IMR-90 (cell line): ENCODE results near the gene RASL11B. TPM values are rescaled to one million over a fixed set of nuclear protein-coding genes. Genes with fewer than 3 reads are reported as not detected.

Experiments used
- ATAC-seq: fragments of 200-7000 bp; cut with Tn5 transposase; 2 replicates; pipeline ENCODE4 v1.9.1; 2020; ENCODE audit warnings: low read depth, mild to moderate bottlenecking, moderate library complexity
- BruUV-seq: library from RNA; stranded (reverse); fragments of 400-500 nt; replicated peaks from 2 replicates; lab custom pipeline; 2021; lab: Mats Ljungman, UMichigan
- CTCF ChIA-PET: fragments of 300-600 bp; formaldehyde crosslinking; extraction: SDS; loops from one replicate; lab custom pipeline; 2021; ENCODE audit warnings: antibody characterized with exemption; lab: Yijun Ruan, JAX
- POLR2A ChIA-PET: fragments of 300-600 bp; sonication (Branson Sonifier 250); formaldehyde crosslinking; loops from one replicate; lab custom pipeline; 2022; ENCODE audit warnings: antibody characterized with exemption; ENCODE audit not compliant: unreplicated experiment; lab: Charles Lee
- DNase-seq: peaks from one replicate; pipeline ENCODE4 v3.0.0; 2013
- H2AFZ ChIP-seq: replicated peaks from 2 replicates; pipeline ENCODE3; 2013; ENCODE audit warnings: low read length, mild to moderate bottlenecking; ENCODE audit not compliant: poor library complexity
- H2AK5ac ChIP-seq: 2 replicates; pipeline ENCODE4 v1.6.1; 2013; ENCODE audit warnings: low read depth, low read length, inconsistent platforms
- H2AK9ac ChIP-seq: replicated peaks from 2 replicates; pipeline ENCODE3; 2013; ENCODE audit warnings: mild to moderate bottlenecking, low read depth, low read length, moderate library complexity; ENCODE audit not compliant: poor library complexity
- H2BK120ac ChIP-seq: 2 replicates; pipeline ENCODE4 v1.6.1; 2013; ENCODE audit warnings: low read depth, low read length, inconsistent platforms
- H2BK15ac ChIP-seq: 3 replicates; pipeline ENCODE4 v1.6.1; 2013; ENCODE audit warnings: low read depth, low read length, inconsistent platforms
- H2BK20ac ChIP-seq: 2 replicates; pipeline ENCODE4 v1.6.1; 2013; ENCODE audit warnings: low read depth, mild to moderate bottlenecking, inconsistent platforms, low read length, moderate library complexity
- H2BK5ac ChIP-seq: 2 replicates; pipeline ENCODE4 v1.6.1; 2013; ENCODE audit warnings: mild to moderate bottlenecking, low read depth, low read length, inconsistent platforms; ENCODE audit not compliant: poor library complexity, severe bottlenecking
- H3K14ac ChIP-seq: replicated peaks from 2 replicates; pipeline ENCODE4 v1.6.1; 2013; ENCODE audit warnings: low read depth, low read length, inconsistent platforms
- H3K18ac ChIP-seq: 2 replicates; pipeline ENCODE4 v1.6.1; 2013; ENCODE audit warnings: low read depth, low read length, control low read depth
- H3K23ac ChIP-seq: 2 replicates; pipeline ENCODE4 v1.6.1; 2013; ENCODE audit warnings: low read depth, low read length, inconsistent platforms
- H3K27ac ChIP-seq: 2 replicates; pipeline ENCODE4 v1.5.1; 2013; ENCODE audit warnings: mild to moderate bottlenecking, control low read depth, low read length; ENCODE audit not compliant: insufficient read depth
- H3K27me3 ChIP-seq: 2 replicates; pipeline ENCODE4 v1.6.1; 2013; ENCODE audit warnings: low read length; ENCODE audit not compliant: control insufficient read depth, insufficient read depth
- H3K36me3 ChIP-seq: 2 replicates; pipeline ENCODE4 v1.6.1; 2013; ENCODE audit warnings: low read length, mixed read lengths; ENCODE audit not compliant: control insufficient read depth, insufficient read depth
- H3K4ac ChIP-seq: 2 replicates; pipeline ENCODE4 v1.6.1; 2013; ENCODE audit warnings: low read depth, low read length, inconsistent platforms
- H3K4me1 ChIP-seq: 2 replicates; pipeline ENCODE4 v1.6.1; 2013; ENCODE audit warnings: low read length, mixed read lengths; ENCODE audit not compliant: control insufficient read depth, insufficient read depth
- H3K4me2 ChIP-seq: 2 replicates; pipeline ENCODE4 v1.6.1; 2013; ENCODE audit warnings: low read depth, mild to moderate bottlenecking, control low read depth, low read length, moderate library complexity
- H3K4me3 ChIP-seq: 2 replicates; pipeline ENCODE4 v1.5.1; 2013; ENCODE audit warnings: low read depth, mild to moderate bottlenecking, control low read depth, low read length, moderate library complexity; ENCODE audit not compliant: insufficient read depth
- H3K56ac ChIP-seq: 2 replicates; pipeline ENCODE4 v1.6.1; 2013; ENCODE audit warnings: low read length, inconsistent platforms; ENCODE audit not compliant: insufficient read depth; ENCODE audit errors: extremely low read depth
- H3K79me1 ChIP-seq, 2 experiments: 2 replicates each; pipeline ENCODE4 v1.6.1; 2013; ENCODE audit warnings: low read length in 2 of 2, inconsistent platforms in 1 of 2, low read depth in 1 of 2
- H3K9ac ChIP-seq: 2 replicates; pipeline ENCODE4 v1.6.1; 2013; ENCODE audit warnings: low read depth, low read length, control low read depth
- H3K9me1 ChIP-seq: 2 replicates; pipeline ENCODE4 v1.6.1; 2013; ENCODE audit warnings: low read length, inconsistent platforms; ENCODE audit not compliant: insufficient read depth
- H3K9me3 ChIP-seq: 2 replicates; pipeline ENCODE4 v1.6.1; 2013; ENCODE audit warnings: low read length; ENCODE audit not compliant: control insufficient read depth, insufficient read depth
- H4K20me1 ChIP-seq: 2 replicates; pipeline ENCODE4 v1.6.1; 2013; ENCODE audit warnings: low read length, inconsistent platforms; ENCODE audit not compliant: insufficient read depth
- H4K5ac ChIP-seq: 2 replicates; pipeline ENCODE4 v1.6.1; 2013; ENCODE audit warnings: mild to moderate bottlenecking, low read depth, low read length, control low read depth
- H4K8ac ChIP-seq, 2 experiments: 2 replicates each; pipeline ENCODE4 v1.6.1; 2013; ENCODE audit warnings: low read depth in 2 of 2, low read length in 2 of 2, control low read depth in 1 of 2, inconsistent platforms in 1 of 2
- H4K91ac ChIP-seq: 2 replicates; pipeline ENCODE4 v1.6.1; 2013; ENCODE audit warnings: low read depth, low read length, inconsistent platforms; ENCODE audit not compliant: insufficient read depth
- CHD1 ChIP-seq: IDR thresholded peaks from 2 replicates; pipeline ENCODE4 v1.6.1; 2012; ENCODE audit warnings: low read depth, low read length, improper control_type of control experiment
- FOS ChIP-seq: fragments of 150-350 bp; IDR thresholded peaks from 2 replicates; pipeline ENCODE4 v1.6.1; 2016; ENCODE audit warnings: low read depth, low read length
- WGBS, 2 experiments: methylation state at CpG; one replicate each; pipeline versions ENCODE4 v1.1.5 to v1.1.7; 2013; ENCODE audit warnings: missing lambda C conversion rate in 2 of 2; ENCODE audit not compliant: insufficient read length in 1 of 2; ENCODE audit errors: extremely low coverage in 2 of 2; 5-methylcytosine and 5-hydroxymethylcytosine counted together
- dilution Hi-C: fragments of 300-500 bp; cut with HindIII; formaldehyde crosslinking; loops from one replicate; pipeline ENCODE4 v1.14.3; 2018; ENCODE audit warnings: low sequenced_read_pairs; ENCODE audit not compliant: unreplicated experiment
- in situ Hi-C: fragments of 300-500 bp; cut with MboI; formaldehyde crosslinking; loops from 3 replicates; pipeline ENCODE4 v1.14.3; 2019; ENCODE audit warnings: low sequenced_read_pairs, inconsistent platforms, mixed read lengths
- intact Hi-C: fragments of 100-400 bp; cut with micrococcal nuclease; formaldehyde crosslinking; loops from 2 replicates; pipeline ENCODE4 v1.10.0; 2022
- polyA plus RNA-seq, 3 experiments: library from polyadenylated mRNA; depleted of rRNA; stranded (reverse); fragments of >200 nt; gene quantifications; 2 replicates each; pipeline ENCODE4 v1.2.3, GENCODE V29; 2012; ENCODE audit warnings: low replicate concordance in 1 of 3
- total RNA-seq: library from RNA; depleted of rRNA; stranded (reverse); fragments of >200 nt; gene quantifications from 2 replicates; pipeline ENCODE4 v1.2.3, GENCODE V29; 2012

Gene RASL11B
- total and polyA plus RNA-seq, 2 of the 4 experiments (the other 2 are of a cell fraction) = 0.18 to 0.31 TPM

GRCh38 chr4:52822583-52822971, 39.5 kb upstream of the RASL11B start:
- no CpG with 5 or more reads among the region's 2 CpGs for WGBS, 2 experiments
- Histone ChIP-seq H3K36me3 (no peaks in the 10 kb centered on the region), H3K56ac (peak overlapping the region; percentile 64; the same call in 1 of the 2 replicates), H4K20me1 (peaks cover 10% of the 10 kb centered on the region), H3K27ac (peak overlapping the region; percentile 97), H3K4me2 (peak overlapping the region; percentile 61), H3K27me3 (no peaks in the 10 kb centered on the region), H3K4me1 (peaks cover 26% of the 10 kb centered on the region), H2AFZ (no peak overlapping the region), H2BK20ac (peak overlapping the region; percentile 92), H2AK9ac (no peak overlapping the region), H3K9me1 (peaks cover 22% of the 10 kb centered on the region), H3K4ac (peak overlapping the region; percentile 83), H4K5ac (peak overlapping the region; percentile 77), H3K18ac (peak overlapping the region; percentile 84), H3K9me3 (no peaks in the 10 kb centered on the region), H2BK15ac (peak overlapping the region; percentile 74; the same call in 1 of the 3 replicates), H2BK120ac (peak overlapping the region; percentile 95), H3K14ac (no peak overlapping the region), H2BK5ac (peak overlapping the region; percentile 76), H3K4me3 (no peak overlapping the region), H4K8ac (peak overlapping the region; percentile 9 to 64; a peak in 1 of 4 replicates), H3K79me1 (no peaks in the 10 kb centered on the region), H2AK5ac (peak overlapping the region; percentile 71; the same call in 1 of the 2 replicates), H4K91ac (peak overlapping the region; percentile 91; the same call in 1 of the 2 replicates), H3K23ac (peak overlapping the region; percentile 69), H3K9ac (no peak overlapping the region)
- BruUV-seq = no TSS peak
- CTCF ChIA-PET = interaction anchor here (0.6 to 1.0 kb wide), 2 partner anchors 20 to 36 kb away, joined by 3 read pairs; no protein-coding TSS in a partner anchor
- dilution Hi-C loops = no loop called here
- DNase-seq (peak; percentile 76), ATAC-seq (peak; percentile 52)
- intact Hi-C loops = loop anchor here (2.0 to 5.0 kb wide), 2 partner anchors 70 to 110 kb away; no protein-coding TSS in a partner anchor
- POLR2A ChIA-PET = interaction anchor here (0.9 kb wide), 1 partner anchor 111 kb away, joined by 3 read pairs; no protein-coding TSS in a partner anchor
- in situ Hi-C loops = no loop called here
- TF ChIP-seq FOS (peak; percentile 53), CHD1 (no peak)
